Head of caudate nucleus (tissue), 42 donors: ENCODE data around the gene DNAJC9.

Source experiments
- DNase-seq, 42 donors: peaks; one replicate each; pipeline versions ENCODE4 v3.0.0 to v3.0.0-alpha.2; 2020 to 2021; ENCODE audit warnings: mixed read lengths in 7 of 42
- intact Hi-C: fragments of 100-400 bp; cut with DNase I; formaldehyde crosslinking; loops from one replicate; pipeline ENCODE4 v1.15.0; 2022

DNAJC9 gene

DNA sequence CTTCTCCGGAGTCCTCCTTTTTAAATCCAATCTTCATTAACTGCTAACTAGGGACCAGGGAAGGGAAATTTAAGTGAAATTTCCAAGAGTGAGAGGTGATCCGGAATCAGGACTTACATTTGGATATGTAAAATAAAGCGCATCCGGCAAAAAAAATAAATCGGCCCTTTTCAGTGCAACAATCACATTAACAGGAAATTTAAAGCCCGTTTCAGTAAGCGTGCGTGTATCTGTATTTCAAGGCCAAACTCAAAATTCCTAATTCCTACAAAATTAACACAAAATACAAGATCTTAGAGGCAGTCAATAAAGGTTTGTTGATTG, 771 bp downstream of the DNAJC9 start:
- DNase-seq = no peak
- intact Hi-C loops = no loop called here

DNA sequence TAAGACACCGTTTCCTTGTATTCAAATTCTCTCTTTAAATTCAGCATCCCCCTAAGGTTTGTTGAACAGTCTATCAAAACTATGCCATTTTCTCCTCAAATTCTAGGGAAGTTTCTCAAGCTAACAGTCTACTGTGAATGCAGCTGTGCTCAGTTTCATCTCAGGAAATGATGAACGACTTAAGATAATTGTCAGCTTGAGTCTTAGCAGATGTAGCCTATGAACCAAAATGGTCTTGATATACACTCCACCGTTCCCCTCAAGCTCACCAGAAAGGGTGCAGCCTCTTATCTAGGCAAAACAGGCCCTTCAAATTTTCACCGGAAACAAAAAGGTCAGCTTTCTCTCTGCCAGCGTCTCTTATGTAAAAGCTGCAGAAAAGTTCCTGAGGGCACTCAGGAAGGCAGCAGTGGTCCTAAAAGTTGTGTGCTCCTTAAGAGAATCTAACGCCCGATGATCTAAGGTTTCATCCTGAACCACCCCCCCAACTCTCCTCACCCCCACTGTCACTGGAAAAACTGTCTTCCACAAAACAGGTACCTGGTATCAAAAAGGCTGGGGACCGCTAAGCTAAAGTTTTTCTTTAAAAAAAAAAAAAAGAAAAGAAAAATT, 2.1 kb downstream of the DNAJC9 start:
- intact Hi-C loops = no loop called here
- DNase-seq = no peak

DNA sequence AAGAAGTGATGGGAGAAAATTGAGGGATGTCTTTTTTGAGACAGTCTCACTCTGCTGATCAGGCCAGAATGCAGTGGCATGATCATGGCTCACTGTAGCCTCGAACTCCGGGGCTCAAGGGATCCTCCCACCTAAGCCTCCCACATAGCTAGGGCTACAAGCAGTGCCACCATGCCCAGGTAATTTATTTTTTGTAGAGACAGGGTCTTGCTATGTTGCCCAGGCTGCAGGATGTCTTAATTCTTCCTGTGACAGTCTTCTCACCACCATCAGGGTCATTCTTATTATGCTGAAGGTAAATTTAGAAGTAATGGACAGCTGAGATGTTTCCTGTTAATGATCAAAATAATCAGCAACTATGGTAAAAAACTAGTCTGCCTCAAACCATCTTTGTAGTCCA, 7.1 kb downstream of the DNAJC9 start:
- intact Hi-C loops = no loop called here
- DNase-seq = no peak

DNA sequence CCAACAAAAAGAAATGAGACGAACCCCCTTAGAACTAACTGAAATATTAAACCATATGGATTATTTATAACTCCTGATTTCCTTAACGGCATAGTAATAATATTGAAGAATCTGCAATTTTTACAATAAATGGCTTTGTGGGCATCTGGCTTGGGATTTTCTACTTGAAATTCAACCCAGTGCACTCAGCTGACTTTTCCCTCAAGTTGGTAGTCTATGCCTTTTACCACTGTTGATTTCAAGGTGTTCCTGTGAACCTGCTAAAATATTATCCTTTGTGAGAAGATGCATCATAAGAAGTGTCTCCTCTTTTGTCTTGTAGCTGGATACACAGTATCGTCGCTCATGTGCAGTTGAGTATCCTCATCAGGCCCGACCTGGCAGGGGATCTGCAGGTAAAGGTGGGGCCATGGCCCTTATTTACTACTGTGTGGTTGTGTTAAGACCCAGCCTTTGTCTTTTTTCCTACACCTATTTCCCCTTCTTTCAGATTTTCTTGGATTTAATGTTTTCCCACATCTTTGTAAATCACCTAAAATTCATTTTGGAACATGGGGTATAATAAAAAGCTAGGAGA, 8.0 kb downstream of the DNAJC9 start:
- intact Hi-C loops = no loop called here
- DNase-seq = no peak

DNA sequence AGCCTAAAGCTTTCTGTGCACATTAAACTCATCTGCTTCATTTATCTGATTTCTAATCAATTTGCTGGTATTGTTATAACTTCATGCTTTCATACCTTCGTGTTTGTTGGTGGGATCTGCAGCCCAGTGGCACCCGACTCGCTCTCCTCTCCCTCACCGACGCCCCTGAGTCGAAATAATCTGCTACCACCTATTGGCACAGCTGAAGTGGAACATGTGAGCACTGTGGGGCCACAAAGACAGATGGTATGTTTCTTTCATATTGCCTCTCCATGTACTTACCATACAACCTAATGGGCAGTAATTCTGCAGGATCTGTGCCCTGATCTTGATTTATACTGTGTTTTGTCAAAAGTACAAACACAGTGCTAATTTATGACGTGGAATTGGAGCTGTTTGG, 12.4 kb downstream of the DNAJC9 start:
- no peak for DNase-seq
- intact Hi-C loops = no loop called here

DNA sequence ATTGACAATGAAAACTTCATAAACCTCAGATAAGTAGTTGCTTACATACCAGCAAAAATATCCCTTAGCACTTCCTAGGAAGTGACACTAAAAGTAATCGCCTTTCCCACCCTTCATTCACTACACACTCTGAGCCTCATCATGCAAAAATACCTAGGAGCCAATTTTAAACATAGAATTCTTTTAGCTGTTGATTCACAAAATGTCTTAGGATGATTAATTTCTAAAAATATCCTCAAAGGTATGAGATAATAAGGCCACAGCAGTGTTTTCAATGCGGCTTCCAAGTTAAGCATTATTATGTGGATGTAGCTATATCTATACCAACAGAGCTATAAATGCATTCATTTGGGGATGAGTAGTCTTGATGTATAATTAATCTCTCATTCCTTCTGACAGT, 13.2 kb downstream of the DNAJC9 start:
- no peak for DNase-seq
- intact Hi-C loops = no loop called here

DNA sequence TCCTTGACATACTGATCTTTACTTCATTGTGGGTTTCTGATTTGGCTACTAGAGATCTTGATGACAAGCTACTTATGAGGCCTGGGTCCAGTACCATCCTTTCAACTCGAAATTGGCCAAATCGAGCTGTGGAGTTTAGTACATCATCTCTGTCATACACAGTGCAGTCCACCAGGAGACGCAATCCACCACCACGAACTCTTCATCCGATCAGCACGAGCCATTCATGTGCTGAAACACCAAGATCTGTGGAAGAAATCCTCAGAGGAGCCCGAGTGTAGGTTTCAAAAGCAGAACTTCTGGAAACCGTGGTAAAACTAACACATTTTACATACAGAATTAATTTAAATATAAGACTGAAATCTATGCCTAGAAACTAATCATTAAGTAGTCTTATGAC, 14.2 kb downstream of the DNAJC9 start:
- no peak for DNase-seq
- intact Hi-C loops = no loop called here

DNA sequence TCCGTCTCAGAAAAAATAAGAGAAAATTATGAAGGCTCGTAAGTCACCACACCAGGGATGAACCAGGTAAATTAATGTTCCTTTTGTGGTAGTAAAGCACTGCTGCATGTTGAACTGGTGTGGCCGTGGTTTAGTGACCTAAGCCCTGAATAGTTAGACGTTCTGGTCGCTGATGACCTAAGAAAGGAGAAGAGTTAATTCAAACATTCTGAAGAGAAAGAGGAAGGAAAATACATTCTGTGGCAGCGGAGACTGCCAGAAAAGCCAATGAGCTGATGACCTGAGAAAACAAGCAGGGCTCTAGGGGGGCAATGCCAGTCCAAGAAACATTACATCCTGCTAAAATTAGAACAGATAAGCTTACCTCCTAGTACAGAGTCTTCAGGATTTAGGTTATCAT, 17.5 kb downstream of the DNAJC9 start:
- no peak for DNase-seq

DNA sequence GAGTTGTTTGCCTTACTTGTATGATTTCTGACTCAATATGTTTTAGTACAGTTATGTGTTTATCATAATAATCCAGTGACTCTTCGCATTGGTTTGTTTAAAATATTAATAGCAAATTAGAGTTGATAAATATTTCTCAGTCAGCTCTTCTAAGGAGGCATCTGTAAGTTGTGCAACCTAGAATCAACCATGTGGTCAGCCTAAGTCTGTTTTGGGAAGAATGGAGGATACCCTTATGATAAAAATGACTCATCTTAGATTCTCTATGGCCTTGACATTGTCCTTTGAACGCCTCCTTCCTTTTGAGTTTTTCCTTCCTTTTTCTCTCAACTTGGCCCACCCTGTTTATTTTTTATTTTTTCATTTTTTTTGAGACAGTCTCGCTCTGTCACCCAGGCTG, 18.8 kb downstream of the DNAJC9 start:
- no peak for DNase-seq
- intact Hi-C loops = no loop called here

More for the DNA sequence above, 17.5 kb downstream of the DNAJC9 start:
- intact Hi-C loops = no loop called here

DNA sequence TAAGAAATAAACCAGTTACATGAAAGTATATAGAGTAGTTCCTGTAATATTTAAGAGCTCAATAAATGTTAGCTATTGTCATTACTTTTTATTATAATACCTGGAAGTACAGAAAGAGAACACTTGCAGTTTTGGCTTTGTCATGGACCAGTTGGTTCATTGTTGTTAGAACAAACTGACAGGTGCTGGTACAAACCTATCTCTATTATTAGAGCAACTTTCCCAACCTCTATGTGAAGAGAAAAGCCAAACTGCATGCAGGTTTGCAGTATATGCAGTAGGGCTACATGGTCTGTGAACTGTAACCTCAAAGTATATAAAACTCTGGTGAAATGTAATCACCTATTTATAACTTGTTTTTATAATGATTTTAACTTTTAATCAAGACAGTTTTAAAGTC, 20.4 kb downstream of the DNAJC9 start:
- no peak for DNase-seq

DNA sequence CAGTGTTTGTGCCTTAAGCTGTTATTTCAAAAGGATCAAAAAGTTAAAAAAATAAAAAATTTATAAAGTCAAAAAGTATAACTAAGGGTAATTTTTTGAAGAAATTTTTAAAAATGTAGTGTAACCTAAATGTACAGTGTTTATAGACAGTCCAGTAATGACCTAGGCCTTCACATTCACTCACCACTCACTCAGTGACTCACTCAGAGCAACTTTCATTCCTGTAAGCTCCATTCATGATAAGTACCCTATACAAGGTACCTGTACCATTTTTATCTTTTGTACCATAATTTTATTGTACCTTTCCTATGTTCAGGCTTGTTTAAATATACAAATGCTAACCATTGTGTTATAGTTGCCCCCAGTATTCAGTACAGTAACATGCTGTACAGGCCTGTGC, 21.5 kb downstream of the DNAJC9 start:
- DNase-seq = no peak
- intact Hi-C loops = no loop called here

More for the DNA sequence above, 20.4 kb downstream of the DNAJC9 start:
- intact Hi-C loops = no loop called here

DNA sequence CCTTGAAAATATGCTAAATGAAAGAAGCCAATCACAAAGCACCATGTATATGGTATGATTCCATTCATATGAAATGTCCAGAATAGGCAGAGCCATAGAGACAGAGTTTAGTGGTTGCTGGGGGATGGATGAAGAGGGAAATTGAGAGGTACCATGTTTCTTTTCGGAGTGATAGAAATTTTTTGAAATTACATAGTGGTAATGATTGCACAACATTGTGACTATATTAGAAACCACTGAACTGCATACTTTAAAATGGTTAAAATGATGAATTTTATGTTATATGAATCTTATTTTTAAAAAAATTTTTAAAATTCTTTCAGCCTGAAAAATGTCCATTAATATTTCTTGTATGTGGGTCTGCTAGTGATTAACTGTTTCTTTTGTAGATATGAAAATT, 26.1 kb downstream of the DNAJC9 start:
- intact Hi-C loops = no loop called here
- DNase-seq = no peak

DNA sequence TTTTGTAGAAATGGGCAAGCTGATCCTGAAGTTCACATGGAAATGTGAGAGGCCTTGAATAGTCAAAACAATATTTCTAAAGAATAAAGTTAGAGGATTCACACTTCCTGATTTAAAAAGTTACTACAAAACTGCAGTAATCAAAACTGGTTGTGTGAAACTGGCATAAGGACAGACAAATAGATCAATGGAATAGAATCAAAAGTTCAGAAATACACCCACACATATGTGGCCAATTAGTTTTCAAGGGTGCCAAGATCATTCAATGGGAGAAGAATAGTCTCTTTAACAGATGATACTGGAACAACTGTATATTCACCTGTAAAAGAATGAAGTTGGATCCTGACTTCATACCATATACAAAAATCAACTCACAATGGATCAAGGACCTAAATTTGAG, 27.7 kb downstream of the DNAJC9 start:
- intact Hi-C loops = no loop called here
- DNase-seq = no peak

DNA sequence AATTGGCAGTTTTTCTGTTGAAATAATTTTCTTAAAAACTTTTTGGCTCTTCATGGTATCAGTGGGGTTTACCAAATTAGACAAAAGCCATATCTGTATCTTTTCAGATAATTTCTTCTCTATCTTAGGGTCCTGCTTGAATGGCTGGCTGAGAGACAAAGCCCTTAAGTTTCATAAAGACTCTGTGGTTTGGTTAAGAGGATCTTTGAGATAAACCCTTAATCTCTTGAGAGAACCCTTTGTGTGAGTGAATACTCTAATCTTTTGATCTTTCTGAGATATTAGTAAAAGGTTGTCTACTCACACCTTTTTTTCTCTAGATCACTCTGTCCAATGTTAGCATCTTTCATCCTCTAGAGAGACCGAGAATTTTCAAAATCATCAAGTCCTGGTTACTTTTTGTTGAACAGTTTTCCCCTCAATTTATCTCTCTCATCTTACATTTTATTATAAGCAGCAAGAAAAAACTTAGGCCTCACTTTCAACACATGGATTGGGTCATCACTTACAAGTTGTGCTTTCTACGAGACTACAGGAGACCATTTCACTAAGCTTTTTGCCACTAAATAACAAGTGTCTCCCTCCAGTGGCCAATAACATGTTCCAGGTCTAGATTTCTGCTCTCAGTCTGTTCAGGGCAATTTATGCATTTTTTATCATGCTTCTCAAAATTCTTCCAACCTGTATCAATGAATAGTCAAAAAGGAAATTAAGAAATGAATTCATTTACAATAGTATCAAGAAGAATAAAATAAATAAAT, 28.4 kb downstream of the DNAJC9 start:
- no peak for DNase-seq
- intact Hi-C loops = no loop called here

DNA sequence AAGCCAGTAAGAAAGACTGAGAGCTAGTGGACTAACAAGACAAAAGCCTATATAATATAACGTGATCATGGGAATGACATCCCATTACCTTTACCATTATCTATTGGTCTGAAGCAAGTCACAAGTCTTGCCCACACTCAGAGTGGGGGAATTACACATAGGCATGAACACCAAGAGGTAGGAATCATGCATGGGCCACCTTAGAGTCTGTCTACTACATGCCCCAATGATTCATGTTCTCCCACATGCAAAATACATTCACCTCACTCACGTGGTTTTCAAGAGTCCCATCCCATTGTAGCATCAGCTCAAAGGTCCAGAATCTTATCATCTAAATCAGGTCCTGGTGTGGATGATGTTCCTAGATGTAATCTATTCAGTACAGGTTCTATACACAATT, 29.4 kb downstream of the DNAJC9 start:
- intact Hi-C loops = no loop called here
- DNase-seq = no peak

DNA sequence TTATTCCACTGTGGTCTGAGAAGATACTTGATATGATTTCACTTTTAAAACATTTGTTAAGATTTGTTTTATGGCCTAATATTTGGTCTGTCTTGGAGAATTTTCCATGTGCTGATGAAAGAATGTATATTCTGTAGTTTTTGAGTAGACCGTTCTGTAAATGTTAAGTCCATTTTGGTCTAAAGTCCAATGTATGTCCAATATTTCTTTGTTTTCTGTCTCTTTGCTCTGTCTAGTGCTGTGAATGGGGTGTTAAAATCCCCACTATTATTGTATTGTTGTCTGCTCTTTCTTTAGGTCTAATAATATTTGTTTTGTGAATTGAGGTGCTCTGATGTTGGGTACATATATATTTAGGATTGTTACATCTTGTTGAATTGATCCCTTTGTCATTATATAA, 31.3 kb downstream of the DNAJC9 start:
- intact Hi-C loops = no loop called here
- no peak for DNase-seq

DNA sequence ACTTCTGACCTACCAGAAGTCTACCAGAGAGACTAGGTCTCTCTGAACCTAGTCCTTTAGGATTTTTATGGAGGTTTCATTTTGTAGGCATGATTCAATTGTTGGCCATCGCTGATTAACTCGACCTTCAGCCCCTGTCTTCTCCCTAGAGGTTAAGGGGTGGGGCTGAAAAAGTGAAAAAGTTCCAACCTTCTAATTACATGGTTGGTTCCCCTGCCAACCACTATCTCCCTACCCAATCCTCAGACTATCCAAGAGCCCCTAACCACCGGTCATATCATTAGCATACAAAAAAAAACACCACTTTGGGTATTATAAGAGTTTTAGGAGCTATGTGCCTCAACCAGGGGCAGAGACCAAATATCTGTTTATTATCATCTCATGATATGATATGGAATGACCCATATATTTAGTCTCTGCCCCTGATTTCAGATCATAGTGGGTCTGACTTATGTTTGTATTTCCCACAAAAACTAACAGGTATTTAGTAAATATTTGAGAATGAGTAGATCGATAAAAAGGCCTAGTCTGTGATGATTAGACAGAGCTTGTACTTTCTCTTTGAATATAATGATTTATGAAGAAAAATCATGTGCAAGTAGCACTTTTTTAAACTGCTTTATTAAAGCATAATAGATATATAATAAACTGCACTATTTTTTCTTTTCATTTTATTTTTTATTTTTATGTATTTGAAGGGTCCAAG, 35.8 kb downstream of the DNAJC9 start:
- no peak for DNase-seq
- intact Hi-C loops = no loop called here

DNA sequence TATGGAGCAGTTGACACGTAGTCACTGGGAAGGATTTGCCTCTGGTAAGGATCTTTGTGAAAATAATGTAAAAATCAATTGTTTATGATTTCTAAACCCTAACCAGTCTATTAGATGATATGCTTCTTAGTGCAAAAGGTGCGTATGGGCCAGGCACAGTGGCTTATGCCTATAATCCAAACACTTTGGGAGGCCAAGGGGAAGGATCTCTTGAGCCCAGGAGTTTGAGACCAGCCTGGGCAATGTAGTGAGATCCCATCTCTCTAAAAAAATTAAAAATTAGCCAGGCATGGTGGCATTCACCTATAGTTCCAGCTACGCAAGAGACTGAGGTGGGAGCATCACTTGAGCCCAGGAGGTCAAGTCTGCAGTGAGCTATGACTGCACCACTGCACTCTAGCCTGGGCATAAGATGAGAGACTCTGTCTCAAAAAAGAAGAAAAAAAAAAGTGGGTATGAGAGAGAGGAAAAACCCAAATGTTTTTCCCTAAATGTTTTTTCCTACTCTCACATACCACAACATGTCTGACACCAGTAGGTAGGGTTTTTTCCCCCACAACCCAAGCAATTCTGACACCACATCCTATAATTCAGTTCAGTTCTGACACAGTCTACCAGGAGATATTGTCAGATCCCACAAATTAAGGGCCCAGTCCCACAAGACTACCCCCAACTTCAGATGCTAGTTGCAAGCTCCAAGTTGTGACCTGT, 36.5 kb downstream of the DNAJC9 start:
- no peak for DNase-seq
- intact Hi-C loops = no loop called here

DNA sequence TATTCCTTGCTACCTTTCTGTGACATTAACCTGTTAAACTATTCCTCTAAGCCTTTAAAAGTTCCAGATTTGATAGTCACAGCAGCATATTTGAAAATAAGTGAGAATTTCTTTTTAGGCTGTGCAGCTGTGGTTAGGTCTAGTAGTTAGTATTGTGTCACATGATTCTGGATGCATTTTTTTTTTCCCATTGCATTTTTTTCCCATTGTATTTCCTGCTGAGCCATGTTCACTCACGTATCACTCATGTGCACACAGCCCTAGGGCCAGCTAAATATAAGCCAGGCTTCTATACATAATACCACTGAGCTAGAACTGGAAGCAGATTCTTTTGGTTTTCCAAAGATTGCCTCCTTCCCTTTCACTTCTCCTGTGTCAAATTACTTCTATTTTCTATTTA, 37.4 kb downstream of the DNAJC9 start:
- DNase-seq = no peak
- intact Hi-C loops = no loop called here

DNA sequence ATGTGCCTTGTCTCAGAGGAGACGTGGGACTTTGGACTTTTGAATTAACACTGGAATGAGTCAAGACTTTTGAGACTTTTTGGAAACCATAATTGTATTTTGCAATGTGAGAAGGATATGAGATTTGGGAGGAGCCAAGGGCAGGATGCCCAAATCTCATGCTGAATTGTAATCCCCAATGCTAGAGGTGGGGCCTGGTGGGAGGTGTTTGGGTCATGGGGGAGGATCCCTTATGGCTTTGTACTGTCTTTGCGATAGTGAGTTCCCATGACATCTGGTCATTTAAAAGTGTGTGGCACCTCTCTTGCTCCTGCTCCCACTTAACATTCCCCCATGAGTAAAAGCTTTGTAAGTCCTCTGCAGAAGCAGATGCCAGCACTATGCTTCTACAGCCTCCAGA, 39.2 kb downstream of the DNAJC9 start:
- intact Hi-C loops = no loop called here

More for the DNA sequence above, 39.2 kb downstream of the DNAJC9 start:
- no peak for DNase-seq
